SW 1271 (cell line): ENCODE measurements around the gene PRMT5.
"Not testable (repeated sequence)": the region's sequence is repeated elsewhere in the genome, so short reads cannot be mapped to it uniquely, and the experiment has no call there.

ENCODE experiments used
- DNase-seq, 2 experiments: peaks; one replicate each; lab custom pipeline; 2025; lab: John Stamatoyannopoulos, UW

Gene PRMT5

GRCh38 chr14:22929104-22929960 is at the start of gene PRMT5:
PRMT5 (minus strand) TSS chr14:22929376; CDS start chr14:22929361, 15 bp downstream.
- peak; percentile 97 to 100 for DNase-seq

- no peak for DNase-seq
Observed at GRCh38 chr14:22978487-22978837, 49.3 kb upstream of the PRMT5 start.

GRCh38 chr14:22977684-22978486 is 48.7 kb upstream of the PRMT5 start:
- peak; percentile 43 to 73 for DNase-seq

- no peak for DNase-seq
Observed at GRCh38 chr14:22977434-22977683, 48.2 kb upstream of the PRMT5 start.

GRCh38 chr14:22976620-22977433 is 47.7 kb upstream of the PRMT5 start:
- no peak for DNase-seq

GRCh38 chr14:22974530-22975313 is 45.5 kb upstream of the PRMT5 start:
- peak in 1 of 2 experiments; percentile 19 for DNase-seq

- peak; percentile 48 to 74 for DNase-seq
Observed at GRCh38 chr14:22973217-22974032, 44.2 kb upstream of the PRMT5 start.

GRCh38 chr14:22972313-22972930 is 43.2 kb upstream of the PRMT5 start:
- no peak for DNase-seq

- DNase-seq: no peak
Observed at GRCh38 chr14:22971152-22971551, 42.0 kb upstream of the PRMT5 start.

GRCh38 chr14:22966783-22967269 is 37.6 kb upstream of the PRMT5 start:
- no peak for DNase-seq

GRCh38 chr14:22965916-22966782 is 37.0 kb upstream of the PRMT5 start:
- DNase-seq: not testable (repeated sequence)

- no peak for DNase-seq
Observed at GRCh38 chr14:22962061-22962676, 33.0 kb upstream of the PRMT5 start.

- no peak for DNase-seq
Observed at GRCh38 chr14:22955702-22956569, 26.8 kb upstream of the PRMT5 start.

- DNase-seq: no peak
Observed at GRCh38 chr14:22952418-22952817, 23.2 kb upstream of the PRMT5 start.

- not testable (repeated sequence) for DNase-seq
Observed at GRCh38 chr14:22951795-22952194, 22.6 kb upstream of the PRMT5 start.

GRCh38 chr14:22945642-22946041 is 16.5 kb upstream of the PRMT5 start:
- DNase-seq: no peak

- DNase-seq: no peak
Observed at GRCh38 chr14:22939684-22940083, 10.5 kb upstream of the PRMT5 start.

GRCh38 chr14:22935156-22935555 is 6.0 kb upstream of the PRMT5 start:
- no peak for DNase-seq
